SU-DHL-6 (cell line): ENCODE measurements around the gene STX7.

Experiments used
- CTCF ChIP-seq: fragments of 200-600 bp; sonication (generic); IDR thresholded peaks from one replicate; pipeline ENCODE4 v1.5.1; 2017; ENCODE audit warnings: antibody characterized with exemption, mild to moderate bottlenecking, low read length, moderate library complexity; ENCODE audit not compliant: insufficient read depth, poor library complexity, severe bottlenecking
- EZH2phosphoT487 ChIP-seq: fragments of 200-600 bp; sonication (generic), shearing (Covaris generic); conservative IDR thresholded peaks from 2 replicates; pipeline ENCODE4 v1.6.1; 2018; ENCODE audit warnings: mild to moderate bottlenecking, antibody characterized with exemption, low read length, moderate library complexity, mixed read lengths

GRCh38 chr6:132499757-132500156, 13.2 kb downstream of the STX7 start:
- no peak for TF ChIP-seq CTCF
- no peak for TF ChIP-seq EZH2phosphoT487
